Kidney (tissue), 14 donors: ENCODE measurements around the gene COX7B2. TPM values are rescaled to one million over a fixed set of nuclear protein-coding genes. Genes with fewer than 3 reads are reported as not detected.

Experiments
- DNase-seq, 5 donors: peaks; one replicate each; pipeline ENCODE4 v3.0.0-alpha.2; 2013 to 2020
- FAIRE-seq: peaks from 2 replicates; lab custom pipeline; 2012; peaks lifted over from hg19 to GRCh38; lab: Jason Lieb, UNC
- H3K27ac ChIP-seq, 2 donors: one replicate each; pipeline ENCODE4 v1.7.0; 2013; ENCODE audit warnings: low read depth in 2 of 2, low read length in 2 of 2, inconsistent platforms in 1 of 2
- H3K27me3 ChIP-seq: one replicate; pipeline ENCODE4 v1.7.1; 2013; ENCODE audit warnings: low read length, inconsistent platforms; ENCODE audit not compliant: control insufficient read depth, insufficient read depth
- H3K36me3 ChIP-seq, 3 donors: one replicate each; pipeline versions ENCODE4 v1.7.0 to v1.7.1; 2013; ENCODE audit warnings: low read length in 3 of 3, control low read depth in 1 of 3, inconsistent platforms in 1 of 3; ENCODE audit not compliant: insufficient read depth in 3 of 3, control insufficient read depth in 2 of 3
- H3K4me1 ChIP-seq, 3 donors: one replicate each; pipeline versions ENCODE4 v1.7.0 to v1.7.1; 2013; ENCODE audit warnings: low read length in 3 of 3, inconsistent platforms in 1 of 3, low read depth in 1 of 3; ENCODE audit not compliant: control insufficient read depth in 2 of 3, insufficient read depth in 2 of 3
- H3K4me3 ChIP-seq, 3 donors: one replicate each; pipeline versions ENCODE4 v1.7.0 to v1.8.1; 2013; ENCODE audit warnings: low read length in 3 of 3, control low read depth in 1 of 3, inconsistent platforms in 1 of 3
- H3K9ac ChIP-seq, 3 donors: one replicate each; pipeline versions ENCODE4 v1.7.0 to v1.7.1; 2013; ENCODE audit warnings: low read length in 3 of 3, control low read depth in 1 of 3, inconsistent platforms in 1 of 3
- H3K9me3 ChIP-seq, 3 donors: one replicate each; pipeline versions ENCODE4 v1.7.0 to v1.7.1; 2013; ENCODE audit warnings: low read length in 3 of 3, control low read depth in 1 of 3, inconsistent platforms in 1 of 3; ENCODE audit not compliant: control insufficient read depth in 2 of 3, insufficient read depth in 1 of 3
- intact Hi-C: fragments of 100-400 bp; cut with DNase I; formaldehyde crosslinking; loops from one replicate; pipeline ENCODE4 v1.11.1; 2022
- polyA plus RNA-seq: library from polyadenylated mRNA; stranded (reverse); fragments of 350-450 nt; fragmentation: Illumina TruSeq; extraction: RNeasy Lipid Tissue Mini Kit (QIAGEN cat#74804); gene quantifications from one replicate; pipeline ENCODE4 v1.2.3, GENCODE V29; 2014; ENCODE audit warnings: low read depth, low replicate concordance; ENCODE audit not compliant: insufficient read depth
- total RNA-seq: library from RNA; stranded (reverse); fragmentation: NEBNext Ultra II Directional; extraction: Animal tissue kit (Norgen Biotek cat#: 25700); gene quantifications from one replicate; pipeline ENCODE4 v1.2.1, GENCODE V29; 2021
- TF ChIP-seq, protein P1 (sequence below): IDR thresholded peaks from 3 replicates; pipeline ENCODE4 v1.5.1; 2012; ENCODE audit warnings: mild to moderate bottlenecking, moderate library complexity, borderline replicate concordance; ENCODE audit not compliant: insufficient read depth; ENCODE audit errors: extremely low read depth
- donor health status: control.
- donor health status: control.
- donor health status: control.
- donor health status: control.
- donor health status: control.
- donor health status: DM: yes; HTN: yes; CAD: no.
- donor health status: Normal renal cell carcinoma (clear cell type).

The COX7B2 gene
- total and polyA plus RNA-seq, 2 donors from 2014 or later = not detected

DNA sequence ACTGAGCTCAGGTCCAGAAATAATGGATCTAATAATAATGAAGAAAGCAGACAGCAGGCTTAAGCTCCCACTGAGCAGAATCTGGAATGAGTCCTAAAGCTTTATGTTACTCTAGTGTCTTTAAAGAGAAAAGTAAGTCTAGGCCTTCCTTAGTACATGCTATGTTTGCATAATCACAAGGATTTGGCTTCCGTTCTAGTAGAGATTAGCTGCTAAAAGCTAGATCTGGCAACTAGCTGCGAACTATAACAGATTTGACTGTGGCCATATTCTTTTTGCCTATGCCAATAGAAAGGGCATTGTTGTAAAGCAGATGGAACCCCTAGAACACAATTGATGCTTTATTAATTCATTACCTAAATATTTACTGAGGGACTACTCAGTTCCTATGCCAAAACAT lies 19.0 kb downstream of the COX7B2 start:
- FAIRE-seq (no peak), DNase-seq (no peak)
- Histone ChIP-seq H3K27me3 (no peaks in the 10 kb centered on the region), H3K9ac (no peak overlapping the region), H3K9me3 (no peaks in the 10 kb centered on the region), H3K4me3 (no peak overlapping the region), H3K4me1 (no peaks in the 10 kb centered on the region), H3K27ac (no peak overlapping the region), H3K36me3 (no peaks in the 10 kb centered on the region)
- TF ChIP-seq, protein P1, sequence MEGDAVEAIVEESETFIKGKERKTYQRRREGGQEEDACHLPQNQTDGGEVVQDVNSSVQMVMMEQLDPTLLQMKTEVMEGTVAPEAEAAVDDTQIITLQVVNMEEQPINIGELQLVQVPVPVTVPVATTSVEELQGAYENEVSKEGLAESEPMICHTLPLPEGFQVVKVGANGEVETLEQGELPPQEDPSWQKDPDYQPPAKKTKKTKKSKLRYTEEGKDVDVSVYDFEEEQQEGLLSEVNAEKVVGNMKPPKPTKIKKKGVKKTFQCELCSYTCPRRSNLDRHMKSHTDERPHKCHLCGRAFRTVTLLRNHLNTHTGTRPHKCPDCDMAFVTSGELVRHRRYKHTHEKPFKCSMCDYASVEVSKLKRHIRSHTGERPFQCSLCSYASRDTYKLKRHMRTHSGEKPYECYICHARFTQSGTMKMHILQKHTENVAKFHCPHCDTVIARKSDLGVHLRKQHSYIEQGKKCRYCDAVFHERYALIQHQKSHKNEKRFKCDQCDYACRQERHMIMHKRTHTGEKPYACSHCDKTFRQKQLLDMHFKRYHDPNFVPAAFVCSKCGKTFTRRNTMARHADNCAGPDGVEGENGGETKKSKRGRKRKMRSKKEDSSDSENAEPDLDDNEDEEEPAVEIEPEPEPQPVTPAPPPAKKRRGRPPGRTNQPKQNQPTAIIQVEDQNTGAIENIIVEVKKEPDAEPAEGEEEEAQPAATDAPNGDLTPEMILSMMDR = no peak
- intact Hi-C loops = no loop called here

DNA sequence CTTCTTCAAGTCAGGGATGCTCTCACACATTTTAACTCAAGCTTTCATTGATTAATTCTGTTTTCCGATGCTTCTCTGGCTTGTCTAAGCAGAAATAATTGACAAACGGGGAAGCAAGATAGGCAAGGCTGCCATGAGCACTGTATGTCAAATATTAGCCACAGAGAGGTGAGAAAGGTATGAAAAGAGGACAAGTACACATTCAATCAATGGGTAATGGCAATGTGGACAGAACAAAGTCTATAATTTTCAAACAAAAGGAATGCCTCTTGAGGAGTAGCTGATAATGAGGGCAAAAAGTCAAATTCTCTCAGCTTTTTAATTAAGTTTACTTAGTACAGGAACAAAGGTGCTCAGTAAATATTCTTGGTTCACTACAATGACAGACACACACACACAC lies 19.6 kb downstream of the COX7B2 start:
- DNase-seq = no peak
- no peaks in the 10 kb centered on the region for H3K9me3 ChIP-seq
- no peak overlapping the region for H3K27ac ChIP-seq
- no peaks in the 10 kb centered on the region for H3K4me1 ChIP-seq
- intact Hi-C loops = no loop called here
- FAIRE-seq = no peak
- H3K27me3 ChIP-seq = no peaks in the 10 kb centered on the region
- H3K9ac ChIP-seq = no peak overlapping the region
- TF ChIP-seq, protein P1 = no peak
- H3K4me3 ChIP-seq = no peak overlapping the region
- H3K36me3 ChIP-seq = no peaks in the 10 kb centered on the region

DNA sequence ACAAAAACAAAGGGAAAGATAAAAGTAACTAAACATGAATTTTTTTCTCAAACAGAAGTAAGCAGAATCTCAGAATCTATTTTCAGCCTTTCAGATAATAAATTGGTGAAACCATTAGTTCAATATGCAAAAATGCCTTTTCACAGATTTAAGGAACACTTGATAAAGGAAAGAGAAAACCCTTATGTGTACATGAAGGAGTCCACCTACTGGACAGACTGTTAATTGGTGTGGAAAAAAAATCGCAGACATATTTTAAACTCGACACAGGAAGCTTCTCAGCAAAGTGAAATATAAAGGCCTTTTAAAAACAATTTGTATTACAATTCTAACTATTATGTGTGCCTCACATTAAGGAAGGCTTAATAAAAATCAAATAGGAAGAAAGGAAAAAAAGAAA lies 22.3 kb downstream of the COX7B2 start:
- no peaks in the 10 kb centered on the region for H3K4me1 ChIP-seq
- no peaks in the 10 kb centered on the region for H3K9me3 ChIP-seq
- no peak overlapping the region for H3K4me3 ChIP-seq
- no peaks in the 10 kb centered on the region for H3K27me3 ChIP-seq
- TF ChIP-seq, protein P1 = peak; percentile 6
- FAIRE-seq (no peak), DNase-seq (peak in 2 of 5 donors; percentile 15 to 18)
- H3K27ac ChIP-seq = no peak overlapping the region
- H3K9ac ChIP-seq = no peak overlapping the region
- intact Hi-C loops = no loop called here
- H3K36me3 ChIP-seq = no peaks in the 10 kb centered on the region

DNA sequence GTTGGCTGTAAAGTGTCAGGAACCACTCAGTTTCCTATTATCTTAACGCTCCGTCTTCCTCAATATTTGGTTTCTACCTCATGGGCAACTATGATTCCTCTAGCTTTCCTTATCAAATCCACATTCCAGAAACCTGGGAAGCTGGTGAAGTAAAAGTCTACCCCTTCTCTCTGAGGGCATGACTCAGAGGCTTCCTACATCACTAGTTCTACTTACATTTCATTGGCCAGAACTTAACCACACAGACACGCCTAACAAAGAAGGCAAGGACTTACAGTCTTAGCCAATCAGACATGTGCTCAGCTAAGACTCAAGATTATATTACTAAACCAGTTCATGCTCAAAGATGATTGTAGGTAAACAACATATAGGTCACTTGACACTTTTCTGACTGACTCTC lies 30.4 kb downstream of the COX7B2 start:
- TF ChIP-seq, protein P1 = no peak
- FAIRE-seq (no peak), DNase-seq (no peak)
- Histone ChIP-seq H3K27me3 (no peaks in the 10 kb centered on the region), H3K4me1 (no peaks in the 10 kb centered on the region), H3K27ac (no peak overlapping the region), H3K9me3 (no peaks in the 10 kb centered on the region), H3K4me3 (no peak overlapping the region), H3K9ac (no peak overlapping the region), H3K36me3 (no peaks in the 10 kb centered on the region)
- intact Hi-C loops = no loop called here
